Endothelial cell of umbilical vein (primary cell): ENCODE results near the gene RC3H1. TPM values are rescaled to one million over a fixed set of nuclear protein-coding genes. Genes with fewer than 3 reads are reported as not detected.

Experiments
- BruUV-seq: library from RNA; stranded (reverse); fragments of 400-500 nt; replicated peaks from 2 replicates; lab custom pipeline; 2021; lab: Mats Ljungman, UMichigan
- CTCF ChIA-PET: fragments of 300-600, 350-600 bp; sonication (Branson Sonifier 250); formaldehyde crosslinking; loops from one replicate; lab custom pipeline; 2021; ENCODE audit warnings: antibody characterized with exemption, inconsistent platforms; lab: Charles Lee
- POLR2A ChIA-PET: fragments of 300-600, 350-600 bp; sonication (Branson Sonifier 250); formaldehyde crosslinking; loops from one replicate; lab custom pipeline; 2021; ENCODE audit warnings: antibody characterized with exemption, inconsistent platforms; lab: Charles Lee
- DNase-seq: peaks from one replicate; pipeline ENCODE4 v3.0.0-alpha.2; 2011; ENCODE audit warnings: low read depth, low spot score
- FAIRE-seq: peaks from 2 replicates; lab custom pipeline; 2011; peaks lifted over from hg19 to GRCh38; lab: Jason Lieb, UNC
- H2AFZ ChIP-seq: 2 replicates; pipeline ENCODE4 v1.6.0; 2012; ENCODE audit warnings: low read depth, low read length, control low read depth, inconsistent platforms
- H3K27ac ChIP-seq: 2 replicates; pipeline ENCODE4 v1.5.1; 2011; ENCODE audit warnings: low read depth, mild to moderate bottlenecking, control low read depth, low read length, moderate library complexity; ENCODE audit not compliant: insufficient read depth
- H3K27me3 ChIP-seq, 2 experiments: 2 replicates each; pipeline versions ENCODE4 v1.6.0 to v1.6.1; 2011; ENCODE audit warnings: low read length in 2 of 2, mixed read lengths in 1 of 2; ENCODE audit not compliant: control insufficient read depth in 2 of 2, insufficient read depth in 2 of 2
- H3K36me3 ChIP-seq, 2 experiments: 2 replicates in 1 of 2; 3 replicates in 1 of 2; pipeline ENCODE4 v1.5.1; 2011; ENCODE audit warnings: low read length in 2 of 2, mild to moderate bottlenecking in 1 of 2, moderate library complexity in 1 of 2; ENCODE audit not compliant: control insufficient read depth in 2 of 2, insufficient read depth in 2 of 2; ENCODE audit errors: extremely low read depth in 1 of 2
- H3K4me1 ChIP-seq: 3 replicates; pipeline ENCODE4 v1.5.1; 2011; ENCODE audit warnings: mild to moderate bottlenecking, low read length; ENCODE audit not compliant: control insufficient read depth, insufficient read depth; ENCODE audit errors: extremely low read depth
- H3K4me2 ChIP-seq: 2 replicates; pipeline ENCODE4 v1.6.1; 2011; ENCODE audit warnings: low read length, control low read depth, mixed read lengths; ENCODE audit not compliant: insufficient read depth
- H3K4me3 ChIP-seq, 3 experiments: fragments of 200-600 bp in 1 of 3; sonication (generic), shearing (Covaris generic) in 1 of 3; replicated peaks in 1 of 3; 2 replicates each; pipeline ENCODE4 v1.5.1; 2011 to 2016; ENCODE audit warnings: control low read depth in 3 of 3, low read length in 3 of 3, mild to moderate bottlenecking in 2 of 3, inconsistent platforms in 1 of 3, low read depth in 1 of 3, moderate library complexity in 1 of 3; ENCODE audit not compliant: insufficient read depth in 1 of 3
- H3K79me2 ChIP-seq: 2 replicates; pipeline ENCODE4 v1.6.0; 2012; ENCODE audit warnings: low read length, inconsistent platforms; ENCODE audit not compliant: control insufficient read depth, insufficient read depth
- H3K9ac ChIP-seq: replicated peaks from 2 replicates; pipeline ENCODE3; 2011; ENCODE audit warnings: low read length, control low read depth; ENCODE audit not compliant: insufficient read depth; ENCODE audit errors: extremely low read depth
- H3K9me1 ChIP-seq: replicated peaks from 3 replicates; pipeline ENCODE4 v1.6.0; 2011; ENCODE audit warnings: mild to moderate bottlenecking, low read length; ENCODE audit not compliant: control insufficient read depth, insufficient read depth; ENCODE audit errors: extremely low read depth
- H3K9me3 ChIP-seq: replicated peaks from 2 replicates; pipeline ENCODE4 v1.5.1; 2012; ENCODE audit warnings: low read length, inconsistent platforms; ENCODE audit not compliant: control insufficient read depth, insufficient read depth
- H4K20me1 ChIP-seq: replicated peaks from 2 replicates; pipeline ENCODE3; 2011; ENCODE audit warnings: mild to moderate bottlenecking, low read length; ENCODE audit not compliant: control insufficient read depth, insufficient read depth; ENCODE audit errors: extremely low read depth
- EZH2 ChIP-seq: IDR thresholded peaks from 2 replicates; pipeline ENCODE4 v1.6.1; 2012; ENCODE audit warnings: borderline replicate concordance, low read depth, mild to moderate bottlenecking, moderate library complexity, low read length, inconsistent platforms; ENCODE audit not compliant: severe bottlenecking
- FOS ChIP-seq: IDR thresholded peaks from 2 replicates; pipeline ENCODE4 v1.6.1; 2011; ENCODE audit warnings: mild to moderate bottlenecking, low read length, moderate library complexity, borderline replicate concordance; ENCODE audit not compliant: insufficient read depth
- GATA2 ChIP-seq: IDR thresholded peaks from 2 replicates; pipeline ENCODE4 v1.7.0; 2011; ENCODE audit warnings: low read depth, mild to moderate bottlenecking, moderate library complexity, mixed read lengths, low read length; ENCODE audit not compliant: insufficient read length, insufficient read depth
- JUN ChIP-seq: IDR thresholded peaks from 2 replicates; pipeline ENCODE4 v1.6.1; 2011; ENCODE audit warnings: borderline replicate concordance, low read depth; ENCODE audit not compliant: insufficient read length, insufficient read depth
- POLR2A ChIP-seq: IDR thresholded peaks from 2 replicates; pipeline ENCODE4 v1.6.1; 2012; ENCODE audit warnings: low read depth, mild to moderate bottlenecking, control low read depth, low read length
- POLR2AphosphoS5 ChIP-seq: IDR thresholded peaks from 2 replicates; pipeline ENCODE4 v1.6.1; 2012; ENCODE audit warnings: low read depth, mild to moderate bottlenecking, control low read depth, low read length, moderate library complexity; ENCODE audit not compliant: insufficient read depth
- dilution Hi-C: fragments of 300-500 bp; cut with MboI; formaldehyde crosslinking; loops from one replicate; pipeline ENCODE4 v1.15.0; 2019; ENCODE audit warnings: low sequenced_read_pairs; ENCODE audit not compliant: extremely low pct_ligation_motif_present
- intact Hi-C: fragments of 100-400 bp; cut with micrococcal nuclease; formaldehyde crosslinking; loops from one replicate; pipeline ENCODE4 v1.10.0; 2022
- polyA plus RNA-seq, 4 experiments: library from polyadenylated mRNA; depleted of rRNA in 3 of 4; stranded (reverse) in 3 of 4; unstranded in 1 of 4; fragments of >200 nt; gene quantifications; 2 replicates each; pipeline versions ENCODE4 v1.2.1 to v1.2.3, GENCODE V29; 2011 to 2012; ENCODE audit warnings: missing spikeins in 1 of 4
- total RNA-seq: library from RNA; stranded (reverse); gene quantifications from 2 replicates; pipeline ENCODE4 v1.2.3, GENCODE V29; 2021
- TF ChIP-seq, protein P1 (sequence below), 2 donors: IDR thresholded peaks; 1 replicate in 1 of 2; 2 replicates in 1 of 2; pipeline ENCODE4 v1.5.1; 2011; ENCODE audit warnings: low read length in 2 of 2, mild to moderate bottlenecking in 2 of 2, moderate library complexity in 2 of 2, control low read depth in 1 of 2, inconsistent platforms in 1 of 2, low read depth in 1 of 2; ENCODE audit not compliant: insufficient read depth in 1 of 2; ENCODE audit errors: extremely low read depth in 1 of 2
- TF ChIP-seq, protein P2 (sequence below): IDR thresholded peaks from 2 replicates; pipeline ENCODE4 v1.6.1; 2011; ENCODE audit not compliant: insufficient read depth, insufficient read length

RC3H1 gene
- total and polyA plus RNA-seq, 2 donors (not counting 3 experiments of a cell fraction or from before 2014, with no cell fraction given), result 7.0 to 41.4 TPM

DNA sequence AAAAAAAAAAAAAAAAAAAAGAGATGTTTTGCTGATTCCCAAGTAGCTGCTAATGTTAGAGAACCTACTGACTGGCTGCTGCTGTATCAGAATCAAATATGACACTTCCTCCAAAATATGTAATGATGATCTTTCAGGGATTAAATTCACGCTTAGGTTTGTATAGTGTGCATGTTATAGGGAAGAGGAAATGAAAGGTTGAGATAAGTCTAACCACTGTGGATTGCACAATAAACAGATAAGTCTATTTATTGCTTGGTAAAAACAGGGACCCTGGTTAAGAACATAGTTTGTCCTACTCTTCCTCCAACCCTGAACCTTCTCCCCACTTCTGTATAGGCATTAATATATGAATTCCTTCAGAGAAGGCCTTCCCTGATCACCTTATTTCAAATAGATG lies 13.2 kb downstream of the RC3H1 start:
- no peaks in the 10 kb centered on the region for H3K9me3 ChIP-seq
- FAIRE-seq, result peak; percentile 24
- POLR2A ChIA-PET, result no interaction called here
- no peaks in the 10 kb centered on the region for H3K4me1 ChIP-seq
- no TSS peak for BruUV-seq
- no peaks in the 10 kb centered on the region for H3K27me3 ChIP-seq
- TF ChIP-seq POLR2AphosphoS5, result no peak
- no peak for TF ChIP-seq EZH2
- no peak for TF ChIP-seq FOS
- dilution Hi-C loops, result no loop called here
- CTCF ChIA-PET, result no interaction called here
- no peaks in the 10 kb centered on the region for H3K9me1 ChIP-seq
- no peak overlapping the region for H3K4me3 ChIP-seq
- no peak overlapping the region for H3K27ac ChIP-seq
- H3K36me3 ChIP-seq, result no peaks in the 10 kb centered on the region
- no peak overlapping the region for H3K4me2 ChIP-seq
- H3K9ac ChIP-seq, result no peak overlapping the region
- intact Hi-C loops, result no loop called here
- H2AFZ ChIP-seq, result no peak overlapping the region
- H3K79me2 ChIP-seq, result peaks cover 91% of the 10 kb centered on the region
- no peak for DNase-seq
- peaks cover 12% of the 10 kb centered on the region for H4K20me1 ChIP-seq

DNA sequence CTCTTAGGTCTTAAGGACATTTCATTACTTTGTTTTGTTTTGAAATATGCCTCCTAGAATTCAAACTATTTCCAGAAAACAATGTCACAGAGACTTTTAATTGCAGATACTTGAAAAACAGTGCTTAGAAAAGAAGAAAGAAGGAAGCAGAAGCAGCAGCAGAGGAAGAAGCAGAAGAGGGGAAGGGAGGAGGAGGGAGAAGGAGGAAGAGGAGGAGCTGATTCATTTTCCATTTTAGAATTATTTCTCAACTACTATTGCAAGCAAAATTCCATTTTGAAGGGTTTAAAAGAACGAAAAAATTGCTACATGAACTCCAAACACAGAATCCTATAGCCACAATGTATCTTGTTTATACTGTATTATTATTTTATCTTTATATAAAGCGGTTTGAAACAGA lies 13.9 kb downstream of the RC3H1 start:
- intact Hi-C loops (no loop called here), dilution Hi-C loops (no loop called here)
- no peak overlapping the region for H2AFZ ChIP-seq
- no peak for FAIRE-seq
- H3K27me3 ChIP-seq, result no peaks in the 10 kb centered on the region
- H3K79me2 ChIP-seq, result peaks cover 89% of the 10 kb centered on the region
- H3K27ac ChIP-seq, result no peak overlapping the region
- no peaks in the 10 kb centered on the region for H3K36me3 ChIP-seq
- H3K4me1 ChIP-seq, result no peaks in the 10 kb centered on the region
- BruUV-seq, result no TSS peak
- no peak for TF ChIP-seq JUN
- no peak for TF ChIP-seq POLR2AphosphoS5
- TF ChIP-seq, protein P1, sequence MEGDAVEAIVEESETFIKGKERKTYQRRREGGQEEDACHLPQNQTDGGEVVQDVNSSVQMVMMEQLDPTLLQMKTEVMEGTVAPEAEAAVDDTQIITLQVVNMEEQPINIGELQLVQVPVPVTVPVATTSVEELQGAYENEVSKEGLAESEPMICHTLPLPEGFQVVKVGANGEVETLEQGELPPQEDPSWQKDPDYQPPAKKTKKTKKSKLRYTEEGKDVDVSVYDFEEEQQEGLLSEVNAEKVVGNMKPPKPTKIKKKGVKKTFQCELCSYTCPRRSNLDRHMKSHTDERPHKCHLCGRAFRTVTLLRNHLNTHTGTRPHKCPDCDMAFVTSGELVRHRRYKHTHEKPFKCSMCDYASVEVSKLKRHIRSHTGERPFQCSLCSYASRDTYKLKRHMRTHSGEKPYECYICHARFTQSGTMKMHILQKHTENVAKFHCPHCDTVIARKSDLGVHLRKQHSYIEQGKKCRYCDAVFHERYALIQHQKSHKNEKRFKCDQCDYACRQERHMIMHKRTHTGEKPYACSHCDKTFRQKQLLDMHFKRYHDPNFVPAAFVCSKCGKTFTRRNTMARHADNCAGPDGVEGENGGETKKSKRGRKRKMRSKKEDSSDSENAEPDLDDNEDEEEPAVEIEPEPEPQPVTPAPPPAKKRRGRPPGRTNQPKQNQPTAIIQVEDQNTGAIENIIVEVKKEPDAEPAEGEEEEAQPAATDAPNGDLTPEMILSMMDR (IDR thresholded peaks at IDR 0.05; ENCODE audit: extremely low read depth in 1 of 2, insufficient read depth in 1 of 2, low read depth in 1 of 2, low read length in 2 of 2), result no peak
- TF ChIP-seq GATA2, result no peak
- TF ChIP-seq POLR2A, result no peak
- TF ChIP-seq FOS, result no peak
- TF ChIP-seq, protein P2, sequence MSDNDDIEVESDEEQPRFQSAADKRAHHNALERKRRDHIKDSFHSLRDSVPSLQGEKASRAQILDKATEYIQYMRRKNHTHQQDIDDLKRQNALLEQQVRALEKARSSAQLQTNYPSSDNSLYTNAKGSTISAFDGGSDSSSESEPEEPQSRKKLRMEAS, result no peak
- TF ChIP-seq EZH2, result no peak
- peaks cover 12% of the 10 kb centered on the region for H4K20me1 ChIP-seq
- ChIA-PET POLR2A (no interaction called here), CTCF (no interaction called here)
- no peak overlapping the region for H3K9ac ChIP-seq
- no peaks in the 10 kb centered on the region for H3K9me3 ChIP-seq
- H3K4me3 ChIP-seq, result no peak overlapping the region
- no peak overlapping the region for H3K4me2 ChIP-seq
- no peak for DNase-seq
- H3K9me1 ChIP-seq, result no peaks in the 10 kb centered on the region
